Right lobe of liver (tissue), 4 donors: Measurements from ENCODE around the gene ARMH2.

Source experiments
- CTCF ChIP-seq, 4 donors: fragments of 200-600 bp in 3 of 4; fragments of 450-650 bp in 1 of 4; IDR thresholded peaks; one replicate each; pipeline versions ENCODE4 v1.5.1 to v1.8.0; 2016 to 2022; ENCODE audit warnings: antibody characterized with exemption in 4 of 4, mild to moderate bottlenecking in 2 of 4
- POLR2A ChIP-seq: fragments of 450-650 bp; IDR thresholded peaks from one replicate; pipeline ENCODE4 v1.6.1; 2017; ENCODE audit warnings: antibody characterized with exemption, mild to moderate bottlenecking
- donor health status: DM: no; HTN: no; CAD: no.
- donor health status: DM: no; HTN: no; CAD: no.
- donor health status: DM: no; HTN: yes; CAD: no.

GRCh38 chr6:24752917-24753492, 45.7 kb downstream of the ARMH2 start:
- no peak for TF ChIP-seq CTCF (IDR thresholded peaks at IDR 0.05)
- TF ChIP-seq POLR2A = no peak
